Activated CD8-positive, alpha-beta memory T cell treated with anti-CD3 and anti-CD28 coated beads for 24 hours (primary cell): ENCODE measurements around the gene CYLD.

Source experiments
- DNase-seq: peaks from one replicate; pipeline ENCODE4 v3.0.0-alpha.2; 2020

CYLD gene

GRCh38 chr16:50741225-50741780, 583 bp upstream of the CYLD start:
- DNase-seq: no peak

- DNase-seq: peak; percentile 79
These were observed 802 bp downstream of the CYLD start for GRCh38 chr16:50742576-50743200.

DNA sequence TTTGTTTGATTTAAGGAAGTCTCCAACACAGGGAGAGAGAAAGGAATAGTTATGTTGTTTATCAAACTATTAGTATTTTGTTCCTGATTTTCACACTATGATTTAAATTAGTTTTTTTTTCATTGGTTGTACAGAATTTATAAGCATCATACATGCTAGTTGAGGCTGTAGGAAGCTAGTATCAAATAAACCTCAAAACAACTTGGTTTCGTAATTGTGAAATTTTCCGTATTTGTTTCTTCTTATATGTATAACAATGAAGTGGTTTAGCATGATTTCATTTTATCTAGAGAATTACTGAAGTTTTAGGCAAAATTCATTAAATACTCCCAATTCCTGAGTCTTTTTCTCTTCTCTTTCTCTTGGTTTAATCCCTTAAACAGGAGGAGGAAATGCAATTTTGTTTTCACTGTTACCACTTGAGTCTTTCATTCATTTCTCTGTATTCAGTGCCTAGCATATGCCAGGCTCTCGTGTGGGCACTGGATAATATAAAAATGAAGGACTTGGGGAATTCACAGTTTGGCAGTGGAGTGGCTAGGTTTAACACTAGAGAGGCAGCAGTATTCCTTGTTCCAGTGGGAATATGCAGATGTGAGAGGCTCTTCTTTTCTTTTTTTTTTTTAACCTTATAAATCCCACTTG, 1.8 kb downstream of the CYLD start:
- DNase-seq: no peak

GRCh38 chr16:50744881-50745280, 3.0 kb downstream of the CYLD start:
- DNase-seq: no peak

DNA sequence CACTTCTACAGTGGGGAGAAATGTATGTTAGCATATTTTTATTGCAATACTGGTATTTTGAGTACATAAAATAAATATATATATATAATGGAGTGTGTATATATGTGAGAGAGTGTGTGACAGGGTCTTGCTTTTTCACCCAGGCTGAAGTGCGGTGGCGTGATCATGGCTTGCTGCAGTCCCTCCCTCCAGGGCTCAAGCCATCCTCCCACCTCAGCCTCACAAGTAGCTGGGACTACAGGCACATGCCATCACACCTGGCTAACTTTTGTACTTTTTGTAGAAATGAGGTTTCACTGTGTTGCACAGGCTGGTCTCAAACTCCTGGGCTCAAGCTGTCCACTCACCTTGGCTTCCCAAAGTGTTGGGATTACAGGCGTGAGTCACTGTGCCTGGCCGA, 4.1 kb downstream of the CYLD start:
- no peak for DNase-seq

DNA sequence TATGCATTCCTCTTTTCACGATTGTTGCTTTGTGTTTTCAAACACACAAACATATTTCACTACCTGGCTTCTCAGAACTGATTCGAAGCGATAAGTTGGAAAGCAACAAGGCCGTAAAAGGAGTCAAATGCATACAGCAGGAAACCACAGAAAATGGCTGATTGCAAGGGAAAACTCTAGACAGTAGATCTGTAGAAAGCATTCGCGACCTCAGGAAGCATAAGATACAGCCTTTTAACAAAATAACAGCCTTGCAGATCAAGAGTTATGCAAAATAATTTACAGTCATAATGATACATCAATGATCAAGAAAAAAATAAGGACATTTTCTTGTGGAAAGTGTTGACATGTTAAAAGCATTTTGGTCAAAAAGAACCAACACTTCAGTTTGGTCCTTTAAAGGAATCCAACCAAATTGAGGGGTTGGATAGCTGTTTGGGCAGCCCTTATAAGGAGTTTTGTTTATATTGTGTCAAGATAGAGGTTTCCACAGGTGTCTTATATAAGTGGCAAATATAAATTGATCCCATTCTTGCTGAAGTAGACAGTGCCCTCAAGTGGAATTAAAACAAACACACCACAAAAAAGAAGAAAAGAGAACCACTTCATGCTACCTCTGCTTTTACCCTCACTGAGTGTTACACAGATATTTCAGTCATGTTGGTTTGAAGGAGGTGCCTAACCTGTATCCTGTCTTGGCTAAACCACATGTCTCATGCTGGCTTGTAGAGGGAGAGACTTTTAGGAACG, 5.5 kb downstream of the CYLD start:
- DNase-seq: no peak

GRCh38 chr16:50751528-50751927, 9.6 kb downstream of the CYLD start:
- DNase-seq: no peak

- DNase-seq: no peak
These were observed 10.8 kb downstream of the CYLD start for GRCh38 chr16:50752471-50753235.

DNA sequence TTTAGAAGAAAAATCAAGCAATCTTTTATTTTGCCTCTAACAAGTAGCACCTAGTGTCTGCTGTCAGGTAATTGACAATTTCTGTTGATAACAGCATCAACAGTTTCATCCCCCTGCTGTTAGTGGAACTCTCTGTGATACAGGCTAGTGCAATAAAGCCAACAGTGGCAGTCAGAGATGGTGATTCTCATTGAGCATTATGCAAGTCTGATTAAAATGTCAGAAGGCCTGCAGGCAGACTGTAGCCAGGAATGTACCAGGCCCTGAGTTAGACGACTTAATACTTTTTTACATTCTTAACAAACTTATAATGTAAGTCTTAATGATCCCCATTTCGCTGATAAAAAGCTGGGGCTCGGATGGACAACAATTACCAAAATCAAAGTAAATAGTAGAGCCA, 14.6 kb downstream of the CYLD start:
- no peak for DNase-seq

DNA sequence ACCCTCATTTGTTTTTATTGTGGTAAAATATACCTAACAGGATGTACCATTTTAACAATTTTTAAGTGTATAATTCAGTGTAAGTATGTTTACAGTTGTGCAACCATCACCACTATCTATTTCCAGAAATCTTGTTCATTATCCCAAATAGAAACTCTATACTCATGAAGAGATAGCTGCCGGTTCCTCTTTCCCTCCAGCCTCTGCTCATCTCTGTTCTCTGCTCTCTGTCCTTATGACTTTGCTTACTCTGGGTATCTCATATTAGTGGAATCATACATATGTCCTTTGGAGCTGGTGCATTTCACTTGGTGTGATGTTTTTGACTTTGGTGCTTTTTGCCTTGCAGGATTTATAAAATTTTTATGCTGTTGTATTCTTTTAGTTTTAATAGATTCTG, 19.4 kb downstream of the CYLD start:
- DNase-seq: no peak

- DNase-seq: no peak
These were observed 20.4 kb downstream of the CYLD start for GRCh38 chr16:50762241-50762640.

- DNase-seq: no peak
These were observed 21.3 kb downstream of the CYLD start for GRCh38 chr16:50763211-50763610.

DNA sequence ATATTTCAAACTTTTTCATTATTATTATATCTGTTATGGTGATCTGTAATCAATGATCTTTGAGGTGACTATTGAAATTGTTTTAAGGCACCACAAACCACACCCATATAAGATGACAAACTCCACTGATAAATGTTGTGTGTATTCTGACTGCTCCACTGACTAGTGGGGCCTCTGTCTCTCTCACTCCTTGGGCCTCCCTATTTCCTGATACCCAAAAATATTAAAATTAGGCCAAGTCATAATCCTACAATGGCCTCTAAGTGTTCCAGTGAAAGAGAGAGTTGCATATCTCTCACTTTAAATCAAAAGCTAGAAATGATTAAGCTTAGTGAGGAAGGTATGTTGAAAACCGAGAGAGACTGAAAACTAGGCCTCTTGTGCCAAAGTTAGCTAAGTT, 23.4 kb downstream of the CYLD start:
- DNase-seq: no peak

DNA sequence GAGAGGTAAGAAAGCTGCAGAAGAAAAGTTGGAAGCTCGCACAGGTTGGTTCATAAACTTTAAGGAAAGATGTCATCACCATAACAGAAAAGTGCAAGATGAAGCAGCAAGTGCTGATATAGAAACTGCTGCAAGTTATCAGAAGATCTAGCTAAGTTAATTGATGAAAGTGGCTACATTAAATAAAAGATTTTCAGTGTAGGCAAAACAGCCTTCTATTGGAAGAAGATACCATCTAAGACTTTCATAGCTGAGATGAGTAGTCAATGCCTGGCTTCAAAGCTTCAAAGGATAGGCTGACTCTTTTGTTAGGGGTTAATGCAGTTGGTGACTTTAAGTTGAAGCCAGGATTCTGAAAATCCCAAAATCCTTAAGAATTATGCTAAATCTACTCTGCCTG, 24.0 kb downstream of the CYLD start:
- DNase-seq: no peak

GRCh38 chr16:50767197-50767596, 25.3 kb downstream of the CYLD start:
- DNase-seq: no peak

GRCh38 chr16:50771366-50771765, 29.5 kb downstream of the CYLD start:
- DNase-seq: no peak

- no peak for DNase-seq
These were observed 32.5 kb downstream of the CYLD start for GRCh38 chr16:50774405-50774804.

GRCh38 chr16:50774960-50775359, 33.1 kb downstream of the CYLD start:
- no peak for DNase-seq

GRCh38 chr16:50776037-50776436, 34.2 kb downstream of the CYLD start:
- no peak for DNase-seq

DNA sequence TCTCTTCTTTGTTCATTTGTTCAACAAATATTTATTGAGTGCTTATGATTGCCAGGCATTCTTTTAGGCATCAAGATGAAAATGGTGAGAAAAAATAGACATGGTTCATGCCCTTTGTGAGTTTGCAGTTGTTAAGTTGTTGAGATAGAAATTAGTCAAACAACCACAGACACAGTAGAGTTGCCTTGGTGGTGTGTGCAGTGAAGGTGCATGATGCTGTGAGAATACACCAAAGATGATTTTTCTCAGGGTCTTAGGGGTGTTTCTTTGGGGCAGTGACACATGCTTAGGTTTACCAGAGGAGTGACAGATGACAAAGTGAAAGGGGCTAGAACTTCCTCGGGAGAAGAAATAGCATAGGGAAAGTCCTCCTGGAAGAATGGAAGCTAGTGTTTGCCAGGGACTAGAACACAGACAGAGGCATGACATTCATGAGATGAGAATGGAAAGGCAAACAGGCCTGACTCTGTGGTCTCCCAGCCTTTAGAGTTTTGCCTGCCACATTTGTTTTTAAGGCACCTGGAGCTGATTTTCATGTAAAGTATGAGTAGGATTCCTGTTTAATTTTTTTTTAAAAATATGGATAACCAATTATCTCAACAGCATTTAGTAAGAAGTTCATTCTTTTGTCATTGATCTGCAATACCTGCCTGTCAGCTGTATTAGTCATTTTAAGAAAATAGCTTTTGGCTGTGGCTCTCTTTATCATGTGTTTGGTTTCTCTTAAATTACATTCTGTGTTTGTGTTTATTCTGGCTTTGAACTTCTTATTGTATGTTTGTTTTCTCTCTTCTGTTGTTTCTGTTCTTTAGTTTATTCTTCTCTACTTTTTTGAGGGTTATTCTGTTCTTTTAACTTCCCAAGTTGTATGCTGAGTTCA, 36.6 kb downstream of the CYLD start:
- no peak for DNase-seq

GRCh38 chr16:50781043-50781442, 39.2 kb downstream of the CYLD start:
- DNase-seq: no peak

- no peak for DNase-seq
These were observed 39.6 kb downstream of the CYLD start for GRCh38 chr16:50781518-50781917.
